NCI-H1092 (cell line): Measurements from ENCODE around the gene BRMS1.
"Not testable (repeated sequence)": the region's sequence is repeated elsewhere in the genome, so short reads cannot be mapped to it uniquely, and the experiment has no call there.

Experiments
- DNase-seq: peaks from one replicate; lab custom pipeline; 2025; lab: John Stamatoyannopoulos, UW

The BRMS1 gene, protein sequence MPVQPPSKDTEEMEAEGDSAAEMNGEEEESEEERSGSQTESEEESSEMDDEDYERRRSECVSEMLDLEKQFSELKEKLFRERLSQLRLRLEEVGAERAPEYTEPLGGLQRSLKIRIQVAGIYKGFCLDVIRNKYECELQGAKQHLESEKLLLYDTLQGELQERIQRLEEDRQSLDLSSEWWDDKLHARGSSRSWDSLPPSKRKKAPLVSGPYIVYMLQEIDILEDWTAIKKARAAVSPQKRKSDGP

DNA sequence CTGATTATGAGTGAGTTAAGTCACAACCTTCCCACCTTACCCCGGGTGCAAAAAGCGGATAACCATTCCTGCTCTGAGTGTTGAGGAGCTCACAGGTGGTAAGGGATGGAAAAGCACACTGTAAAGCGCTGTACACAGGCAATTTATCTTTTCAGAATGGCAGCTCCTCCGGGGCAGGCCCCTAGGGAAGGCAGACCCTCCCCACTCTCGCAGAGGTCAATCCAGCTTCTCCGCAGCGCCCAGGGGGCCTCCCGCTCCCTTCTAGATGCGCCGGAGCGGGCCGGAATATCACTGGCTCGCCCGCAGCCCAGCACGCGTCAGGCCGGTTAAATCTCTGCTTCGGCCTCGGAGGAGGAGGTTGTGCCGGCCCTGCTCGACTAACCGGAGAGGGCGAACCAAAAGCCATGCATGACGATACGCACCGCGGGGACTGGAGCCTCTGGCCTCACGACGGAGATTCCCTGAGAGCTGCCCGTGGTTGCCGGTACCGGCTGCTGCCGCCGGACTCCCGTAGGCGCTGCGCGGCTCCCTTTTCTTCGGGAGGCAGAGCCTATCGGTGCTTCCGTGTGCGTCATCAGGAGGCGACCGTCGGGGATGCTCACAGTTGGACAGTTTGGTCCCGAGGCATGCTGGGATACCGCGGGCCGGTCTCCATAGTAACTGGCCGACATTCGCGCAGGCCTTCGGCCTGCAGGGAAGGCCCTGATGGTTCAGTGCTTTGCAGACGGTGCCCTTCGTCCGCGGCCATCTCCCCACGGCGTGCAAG, at the start of gene BRMS1:
Gene BRMS1 (minus strand): TSS at position 555 of the 766 bp plus-strand sequence. CDS start 2,870 bp downstream, outside the sequence.
- DNase-seq = peak; percentile 97

DNA sequence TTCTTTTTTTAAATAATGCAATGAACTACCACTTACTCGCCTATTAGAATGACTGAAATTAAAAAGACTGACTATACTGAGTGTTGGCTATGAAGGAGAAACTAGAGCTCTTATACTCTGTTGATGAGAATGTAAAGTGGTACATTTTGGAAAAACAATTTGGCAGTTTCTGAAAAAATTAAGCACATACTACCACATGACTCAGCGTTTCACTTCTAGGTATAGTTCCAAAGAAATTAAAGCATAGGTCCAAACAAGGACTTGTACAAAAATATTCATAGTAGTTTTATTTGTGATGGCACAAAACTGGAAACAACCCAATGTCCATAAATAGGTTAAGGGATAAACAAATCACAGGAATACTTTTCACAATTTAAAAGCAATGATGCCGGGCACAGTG, 49.0 kb upstream of the BRMS1 start:
- DNase-seq = no peak

DNA sequence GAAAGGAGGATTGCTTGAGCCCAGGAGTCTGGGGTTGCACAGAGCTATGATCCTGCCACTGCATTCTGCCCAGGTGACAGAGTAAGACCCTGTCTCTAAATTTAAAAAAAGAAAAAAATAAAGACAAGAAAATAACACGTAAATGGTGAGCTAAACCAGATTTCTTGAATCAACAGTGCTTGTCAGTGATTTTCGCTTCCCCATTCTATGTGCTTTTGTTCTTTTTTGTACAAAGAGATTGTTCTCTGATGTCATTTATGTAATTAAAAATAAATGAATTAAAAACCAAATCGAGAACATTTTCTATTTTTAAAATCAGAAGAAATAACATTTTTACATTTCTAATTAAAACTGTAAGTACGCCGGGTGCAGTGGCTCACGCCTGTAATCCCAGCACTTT, 46.4 kb upstream of the BRMS1 start:
- DNase-seq = no peak

DNA sequence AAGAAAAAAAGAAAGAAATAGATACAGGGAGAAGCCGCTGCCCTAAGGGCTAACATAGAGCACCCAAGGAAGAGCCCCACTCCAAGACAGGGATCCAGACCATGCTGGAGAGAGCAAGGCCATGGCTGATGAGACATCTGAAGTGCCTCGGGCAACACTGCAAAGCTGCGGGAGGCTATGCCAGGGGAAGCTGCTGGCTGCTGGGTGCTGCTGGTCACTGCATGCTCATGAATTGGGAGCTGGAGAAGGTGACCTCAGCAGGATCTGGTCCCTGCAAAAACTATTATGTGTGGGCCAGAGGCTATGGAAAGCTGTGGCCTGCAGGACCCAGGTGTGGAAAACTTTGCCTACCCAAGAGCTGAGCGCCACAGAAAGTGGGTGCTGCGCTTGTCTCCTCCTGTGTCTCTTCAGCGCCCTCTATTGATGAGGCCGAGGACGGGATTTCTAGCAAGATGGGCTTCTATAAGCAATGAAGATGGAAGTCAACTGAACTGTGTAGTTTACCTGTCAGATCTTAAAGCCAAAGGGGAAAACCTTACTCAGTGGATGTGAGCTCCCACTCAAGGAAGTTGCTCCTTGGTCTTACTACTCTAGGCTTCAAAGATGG, 44.0 kb upstream of the BRMS1 start:
- peak; percentile 61 for DNase-seq

DNA sequence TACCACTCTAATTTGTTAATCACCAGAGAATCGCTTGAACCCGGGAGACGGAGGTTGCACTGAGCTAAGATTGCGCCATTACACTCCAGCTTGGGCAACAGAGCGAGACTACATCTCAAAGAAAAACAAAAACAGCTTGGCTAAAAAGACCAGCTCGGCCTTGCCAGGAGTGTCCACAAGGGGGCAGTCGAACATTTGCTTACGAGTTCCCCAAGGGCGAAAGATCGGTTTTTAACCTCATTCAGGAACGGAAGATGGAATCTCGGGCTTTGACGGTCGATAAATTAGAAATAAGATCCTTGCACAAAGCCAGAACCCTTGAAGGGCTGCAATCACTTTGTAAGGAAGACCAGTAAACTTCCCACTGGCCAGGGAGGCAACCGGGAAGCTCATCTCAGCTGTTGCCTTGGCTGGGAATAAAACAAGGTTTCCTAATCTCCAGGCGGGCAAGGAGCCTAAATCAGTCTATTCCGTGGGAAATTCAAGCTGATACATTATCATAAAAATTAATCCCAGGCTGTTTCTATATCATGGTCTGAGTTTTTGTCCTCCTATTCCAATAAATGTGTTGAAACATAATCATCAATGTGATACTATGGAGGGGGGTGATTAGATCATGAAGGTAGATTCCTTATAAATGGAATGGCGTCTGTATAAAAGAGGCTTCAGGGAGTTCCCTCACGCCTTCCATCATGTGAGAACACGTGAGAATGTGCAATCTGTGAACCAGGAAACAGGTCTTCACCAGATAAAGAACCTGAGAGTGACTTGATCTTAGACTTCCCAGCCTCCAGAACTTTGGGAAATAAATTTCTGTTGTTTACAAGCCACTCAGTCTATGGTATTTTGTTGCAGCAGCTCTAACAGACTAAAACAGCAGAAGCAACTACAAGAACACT, 41.5 kb upstream of the BRMS1 start:
- DNase-seq = peak; percentile 76

DNA sequence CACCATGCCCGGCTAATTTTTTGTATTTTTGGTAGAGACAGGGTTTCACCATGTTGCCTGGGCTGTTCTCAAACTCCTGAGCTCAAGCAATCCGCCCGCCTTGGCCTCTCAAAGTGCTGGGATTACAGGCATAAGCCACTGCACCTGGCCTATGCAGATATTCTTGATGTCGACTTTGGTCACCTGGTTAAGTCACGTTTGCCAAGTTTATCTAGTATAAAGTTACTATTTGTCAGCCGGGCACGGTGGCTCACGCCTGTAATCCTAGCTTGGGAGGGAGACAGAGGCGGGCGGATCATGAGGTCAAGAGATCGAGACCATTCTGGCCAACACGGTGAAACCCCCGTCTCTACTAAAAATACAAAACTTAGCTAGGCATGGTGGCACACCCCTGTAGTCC, 39.4 kb upstream of the BRMS1 start:
- DNase-seq = not testable (repeated sequence)

DNA sequence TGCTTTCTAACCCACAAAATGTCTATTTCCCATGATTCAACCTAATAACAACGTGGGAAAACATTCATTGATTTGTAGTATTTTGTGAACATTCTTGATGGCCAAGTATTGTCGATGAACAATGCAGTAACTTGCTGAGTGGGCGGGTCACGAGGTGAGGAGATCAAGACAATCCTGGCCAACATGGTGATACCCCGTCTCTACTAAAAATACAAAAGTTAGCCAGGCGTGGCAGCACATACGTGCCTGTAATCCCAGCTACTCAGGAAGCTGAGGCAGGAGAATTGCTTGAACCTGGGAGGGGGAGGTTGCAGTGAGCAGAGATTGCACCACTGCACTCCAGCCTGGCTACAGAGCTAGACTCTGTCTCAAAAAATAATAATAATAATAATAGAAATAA, 35.4 kb upstream of the BRMS1 start:
- DNase-seq = not testable (repeated sequence)

DNA sequence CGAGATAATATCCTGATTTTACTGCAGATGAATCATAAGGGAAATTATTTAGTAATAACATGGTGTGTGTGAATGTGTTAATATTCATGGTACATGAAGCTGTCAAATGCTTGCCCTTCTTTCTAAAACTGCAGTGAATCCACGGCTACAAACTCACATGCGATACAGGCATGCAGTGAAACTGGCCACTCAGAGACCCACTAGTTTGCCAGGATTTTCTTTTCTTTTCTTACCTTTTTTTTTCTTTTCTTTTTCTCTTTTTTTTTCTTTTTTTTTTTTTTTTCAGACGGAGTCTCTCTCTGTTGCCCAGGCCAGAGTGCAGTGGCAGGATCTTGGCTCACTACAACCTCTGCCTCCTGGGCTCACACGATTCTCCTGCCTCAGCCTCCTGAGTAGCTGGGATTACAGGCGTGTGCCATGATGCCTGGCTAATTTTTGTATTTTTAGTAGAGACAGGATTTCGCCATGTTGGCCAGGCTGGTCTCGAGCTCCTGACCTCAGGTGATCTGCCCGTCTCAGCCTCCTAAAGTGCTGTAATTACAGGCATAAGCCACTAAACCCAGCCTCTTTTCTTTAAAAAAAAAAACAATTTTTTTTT, 28.9 kb upstream of the BRMS1 start:
- DNase-seq = not testable (repeated sequence)

DNA sequence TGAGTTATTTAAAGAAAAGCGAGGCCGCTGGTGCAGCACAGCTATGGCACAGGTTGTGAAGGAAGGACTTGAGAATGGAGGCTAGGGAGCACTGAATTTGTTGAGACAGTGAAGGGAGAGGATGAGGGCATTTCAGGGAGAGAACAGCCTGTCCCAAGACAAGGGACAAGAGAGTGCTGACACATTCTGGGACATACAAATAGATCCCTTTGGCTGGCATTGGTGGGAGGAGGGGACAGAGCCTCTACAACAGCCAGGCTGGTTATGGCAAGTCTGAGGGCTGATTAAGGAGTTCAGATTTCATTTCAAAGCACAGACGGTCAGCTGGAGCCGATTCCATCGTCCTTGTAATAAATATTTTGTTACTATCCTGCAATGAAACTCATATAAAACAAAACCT, 28.4 kb upstream of the BRMS1 start:
- DNase-seq = no peak

DNA sequence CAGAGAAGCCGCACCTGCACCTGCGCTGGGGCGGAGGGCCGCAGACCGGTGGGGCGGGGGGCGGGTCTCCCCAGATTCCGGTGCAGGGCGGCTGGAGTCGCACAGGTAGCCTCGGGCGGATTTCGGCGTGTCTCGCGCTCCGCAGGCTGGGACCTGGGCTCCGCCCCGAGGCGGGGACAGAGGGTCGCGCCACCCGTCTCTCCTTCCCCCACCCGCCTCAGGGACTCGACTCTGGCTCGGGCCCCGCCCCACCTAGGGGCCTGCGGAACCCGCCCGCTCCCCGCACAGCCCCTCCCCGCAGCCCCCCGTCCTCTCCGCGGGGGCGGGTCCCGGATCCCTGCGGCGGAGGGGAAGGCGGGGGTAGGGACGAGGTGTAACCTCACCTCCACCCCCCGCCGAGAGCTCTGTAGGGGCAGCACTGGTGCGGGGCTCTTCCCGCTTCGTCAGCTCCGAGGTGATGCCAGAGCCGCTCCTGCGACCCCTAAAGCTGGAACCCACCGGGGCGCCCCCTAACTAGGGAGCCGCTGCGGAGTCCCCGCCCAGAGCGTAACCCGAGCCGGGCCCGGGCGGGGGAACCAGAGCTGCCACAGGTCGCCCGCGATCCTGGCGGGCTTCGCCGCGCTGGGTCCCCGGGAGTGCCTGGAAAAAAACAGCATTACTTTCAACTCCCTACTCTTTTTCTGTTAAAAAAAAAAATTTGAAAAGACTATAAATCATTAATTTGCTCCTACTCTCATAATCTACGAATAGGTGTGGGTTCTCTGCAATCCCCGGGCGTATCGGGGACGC, 26.9 kb upstream of the BRMS1 start, which contains the start of gene SLC29A2:
Gene SLC29A2 (minus strand): TSS at position 134 of the 789 bp plus-strand sequence. CDS start 169 bp downstream, outside the sequence.
- peak; percentile 72 for DNase-seq

DNA sequence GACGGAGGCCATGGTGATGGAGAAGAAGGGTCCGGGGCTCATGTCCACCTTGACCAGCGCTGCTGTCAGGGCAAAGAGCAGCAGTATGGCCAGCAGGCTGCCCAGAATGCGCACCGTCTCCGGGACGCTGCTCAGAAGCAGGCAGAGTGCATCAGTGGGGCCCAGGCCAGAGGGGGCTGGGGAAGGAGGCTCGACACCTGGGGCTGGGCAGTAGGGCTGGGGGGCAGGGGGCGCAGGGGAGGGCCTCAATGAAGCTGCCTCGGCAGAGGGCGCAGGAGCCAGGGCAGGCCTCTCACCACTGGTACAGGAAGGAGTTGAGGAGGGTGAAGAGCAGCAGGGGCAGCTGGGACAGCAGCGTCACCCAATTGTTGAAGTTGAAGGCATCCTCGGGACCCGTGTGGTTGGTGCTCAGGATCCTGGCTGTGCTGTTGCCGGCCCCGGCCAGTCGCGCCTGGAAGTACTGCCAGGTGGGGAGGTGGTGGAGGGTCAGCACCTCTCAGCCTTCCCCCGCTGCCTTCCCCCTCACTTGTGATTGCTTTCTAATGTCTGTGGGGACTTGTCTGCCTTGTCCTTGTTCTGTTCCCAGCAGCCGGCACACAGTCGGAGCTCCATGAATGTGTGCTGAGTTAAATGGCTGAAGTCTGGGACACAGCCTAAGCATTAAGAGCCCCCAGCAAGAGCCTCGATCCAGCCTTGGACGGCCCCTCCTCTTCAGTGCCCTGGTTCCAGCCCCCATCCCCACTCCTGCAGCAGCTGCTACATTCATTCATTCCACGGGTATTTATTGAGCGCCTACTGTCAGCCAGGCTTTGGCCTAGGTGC, 24.4 kb upstream of the BRMS1 start:
- DNase-seq = no peak

DNA sequence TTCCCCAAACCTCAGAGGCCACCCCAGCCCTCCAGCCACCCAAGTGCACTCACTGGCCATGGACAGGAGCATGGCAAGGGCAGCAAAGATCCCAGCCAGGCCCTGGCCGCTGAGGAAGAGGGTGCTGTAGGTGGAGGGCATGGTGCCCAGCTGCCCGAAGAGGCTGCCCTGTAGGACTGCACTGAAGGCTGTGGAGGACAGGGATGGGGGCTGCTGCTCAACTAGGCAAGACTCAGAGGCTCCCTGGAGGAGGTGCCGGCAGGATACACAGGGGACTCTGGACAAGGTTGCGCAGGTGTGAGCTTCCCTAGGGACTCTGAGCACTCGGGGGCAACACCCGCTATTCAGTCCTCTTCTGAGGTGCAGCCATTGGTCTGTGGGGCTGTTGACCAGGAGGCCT, 23.6 kb upstream of the BRMS1 start:
- no peak for DNase-seq

DNA sequence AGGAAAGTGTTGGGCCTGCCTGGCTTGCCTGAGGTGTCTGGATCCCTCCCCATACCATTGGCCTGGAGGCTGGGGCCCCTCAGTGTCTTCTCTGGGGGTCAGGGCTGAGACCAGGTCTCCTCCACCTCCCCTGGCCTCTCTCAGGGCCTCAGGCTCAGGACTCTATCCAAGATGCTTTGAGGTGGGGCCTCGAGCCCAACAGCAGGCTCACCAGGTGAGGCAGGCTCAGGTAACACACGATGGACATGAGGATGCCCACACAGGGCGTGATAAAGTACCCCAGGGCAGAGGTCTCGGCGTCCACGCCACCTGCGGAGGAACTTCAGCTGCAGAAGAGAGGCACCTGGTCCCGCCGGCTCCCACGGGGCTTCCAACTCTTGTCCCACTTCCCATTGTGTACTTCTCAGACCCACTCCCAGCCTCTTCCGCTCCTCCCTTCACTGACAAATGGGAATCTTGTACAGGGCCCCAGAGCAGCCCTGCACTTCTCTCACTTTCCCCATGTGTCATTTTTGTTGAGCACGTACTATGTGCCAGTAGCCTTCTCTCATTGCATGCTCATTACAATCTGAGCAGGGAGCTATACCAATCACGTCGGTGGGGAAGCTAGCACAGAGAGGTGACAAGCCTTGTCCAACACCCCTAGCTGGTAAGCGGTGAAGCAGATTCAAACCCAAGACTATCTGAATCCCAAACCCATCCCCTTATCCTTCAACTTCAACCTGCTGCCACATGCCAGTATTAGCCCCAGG, 22.8 kb upstream of the BRMS1 start:
- DNase-seq = no peak

DNA sequence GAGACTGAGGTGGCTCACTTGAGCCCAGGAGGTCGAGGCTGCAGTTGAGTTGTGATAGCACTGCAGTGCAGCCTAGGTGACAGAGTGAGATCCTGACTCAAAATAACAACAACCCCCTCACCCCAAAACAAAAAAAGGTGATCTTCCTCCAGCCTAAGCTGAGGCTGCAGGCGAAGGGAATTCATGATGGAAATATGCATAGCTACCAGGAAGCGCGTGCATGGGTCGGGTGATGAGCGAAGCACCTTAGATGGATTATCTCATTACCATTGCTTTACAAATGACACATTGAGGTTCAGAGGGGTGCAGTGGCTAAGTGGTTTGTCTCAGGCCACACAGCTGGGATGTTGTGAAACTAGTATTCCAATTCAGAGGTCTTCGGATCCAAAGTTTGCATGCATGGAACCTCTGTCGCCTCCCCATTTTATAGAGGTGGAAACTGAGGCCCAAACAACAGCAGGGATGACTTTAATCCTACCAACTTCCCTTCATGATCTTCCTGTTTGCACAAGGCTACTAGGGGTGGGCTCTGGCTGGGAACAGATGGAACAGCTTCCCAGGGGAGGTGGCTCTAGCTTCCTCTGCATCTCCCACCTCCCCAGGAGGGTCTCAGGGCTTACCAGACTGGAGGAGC, 22.1 kb upstream of the BRMS1 start:
- DNase-seq = no peak

DNA sequence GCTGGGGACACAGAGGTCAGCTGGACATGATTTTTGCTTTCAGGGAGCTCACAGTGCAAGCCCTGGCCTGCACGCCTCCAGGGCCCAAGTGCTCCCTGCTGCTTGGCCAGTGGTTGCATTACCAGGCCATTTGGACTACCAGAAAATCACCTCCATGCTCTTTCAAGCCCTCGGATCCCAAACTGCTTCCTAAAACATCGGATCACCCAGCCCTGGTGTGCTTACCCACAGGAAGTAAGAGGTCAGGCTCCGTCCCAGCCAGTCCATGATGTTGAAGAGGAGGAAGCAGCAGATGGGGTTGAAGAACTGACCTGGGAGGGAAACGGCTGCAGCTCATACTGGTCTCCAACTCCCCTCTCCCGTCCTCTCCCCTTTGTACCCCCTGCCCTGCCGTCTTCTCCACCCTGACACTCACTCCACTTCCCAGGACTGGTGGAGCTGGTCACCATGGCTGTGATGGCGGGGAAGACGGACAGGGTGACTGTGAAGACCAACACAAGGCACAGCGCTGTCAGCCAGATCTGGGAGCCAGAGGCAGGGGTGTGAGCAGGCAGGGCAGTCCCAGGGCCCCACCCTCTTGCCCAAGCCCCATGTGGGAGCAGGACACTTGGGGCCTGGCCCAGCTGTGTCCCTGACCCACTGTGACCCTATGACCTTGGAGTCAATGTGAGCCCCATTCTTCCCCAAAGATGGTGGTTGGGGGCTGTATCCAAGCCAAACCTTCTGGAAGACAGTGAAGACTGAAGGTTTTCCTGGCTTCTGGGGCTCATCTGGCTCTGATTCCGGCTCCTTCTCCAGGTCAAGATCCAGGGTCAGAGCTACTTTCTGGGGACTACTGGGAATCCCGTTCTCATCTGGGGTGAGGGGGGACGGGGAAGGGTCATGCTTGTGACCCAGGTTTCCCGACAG, 21.1 kb upstream of the BRMS1 start:
- DNase-seq = no peak

DNA sequence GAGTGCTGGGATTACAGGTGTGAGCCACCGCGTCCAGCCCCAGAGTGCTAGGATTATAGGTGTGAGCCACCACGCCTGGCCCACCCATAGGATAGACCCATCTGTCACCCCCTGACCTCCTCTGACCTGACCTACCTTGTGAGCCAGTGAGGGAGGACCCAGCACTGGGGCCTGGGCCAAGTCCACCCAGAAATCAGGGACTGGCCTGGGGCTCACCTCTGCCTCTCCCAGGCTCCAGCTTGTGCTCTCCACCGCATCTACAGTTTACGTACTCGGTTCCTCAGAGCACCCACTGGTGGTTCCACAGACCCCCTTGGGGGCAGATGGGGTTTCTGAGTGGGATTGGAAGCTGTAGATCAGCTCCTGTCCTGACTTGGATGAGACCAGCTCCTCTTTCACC, 20.3 kb upstream of the BRMS1 start:
- no peak for DNase-seq

DNA sequence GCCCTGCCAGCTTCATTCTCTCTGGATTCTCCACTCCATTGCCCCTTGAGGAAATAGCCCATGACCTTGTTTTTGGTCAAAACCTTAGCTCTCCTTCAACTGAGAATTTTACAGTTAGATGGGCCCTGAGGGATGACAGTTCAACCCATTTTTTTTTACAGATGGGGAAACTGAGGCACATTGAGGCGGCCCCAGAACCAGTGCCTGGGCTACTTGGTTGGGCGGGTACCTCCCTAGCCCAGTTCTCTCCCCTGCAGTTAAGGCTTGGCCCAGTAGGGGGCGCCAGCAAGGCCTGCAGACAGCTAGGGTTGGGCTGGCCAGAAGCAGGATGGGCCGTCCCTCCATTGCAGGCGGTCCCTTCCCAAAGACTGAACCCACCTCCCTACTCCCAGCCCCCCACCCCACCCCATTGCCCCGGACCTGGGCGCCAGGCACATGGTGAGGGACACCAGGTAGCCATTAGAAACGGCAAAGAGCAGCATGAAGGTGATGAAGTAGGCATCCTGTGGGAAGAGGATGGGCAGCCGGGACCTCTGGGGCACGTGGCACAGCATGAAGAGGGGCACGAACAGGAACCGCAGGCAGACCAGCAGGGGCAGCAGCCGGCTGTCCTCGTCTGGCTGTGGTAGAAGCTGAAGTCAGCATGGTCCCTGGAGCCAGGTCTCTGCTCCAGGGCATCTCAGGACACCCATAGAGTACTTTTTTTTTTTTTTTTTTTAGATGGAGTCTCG, 19.1 kb upstream of the BRMS1 start:
- DNase-seq = peak; percentile 18
